A549 (cell line): ENCODE measurements around the gene ESAM.

ENCODE experiments used
- CHD2 ChIP-seq: fragments of 150-350 bp; IDR thresholded peaks from 2 replicates; pipeline ENCODE4 v1.6.1; 2014; ENCODE audit warnings: low read length; ENCODE audit not compliant: partially characterized antibody
- HDAC2 ChIP-seq: fragments of 200-600 bp; sonication (generic); IDR thresholded peaks from 2 replicates; pipeline ENCODE4 v1.6.1; 2016
- POLR2A ChIP-seq: IDR thresholded peaks from 2 replicates; pipeline ENCODE4 v1.6.1; 2012; ENCODE audit warnings: mild to moderate bottlenecking, low read length
- RAD21 ChIP-seq, 2 experiments: fragments of >200 bp in 1 of 2; sonication (Bioruptor Twin) in 1 of 2; formaldehyde crosslinking in 1 of 2; IDR thresholded peaks in 1 of 2; conservative IDR thresholded peaks in 1 of 2; 2 replicates in 1 of 2; 3 replicates in 1 of 2; pipeline ENCODE4 v1.6.1; 2012 to 2018; ENCODE audit warnings: inconsistent platforms in 1 of 2
- RCOR1 ChIP-seq: fragments of 150-350 bp; IDR thresholded peaks from 2 replicates; pipeline ENCODE4 v1.6.1; 2014; ENCODE audit warnings: antibody characterized with exemption, low read length, low read depth
- SMC3 ChIP-seq: fragments of >200 bp; sonication (Bioruptor Twin); formaldehyde crosslinking; IDR thresholded peaks from 3 replicates; pipeline ENCODE4 v1.6.1; 2018; ENCODE audit warnings: inconsistent platforms
- TF ChIP-seq, protein P1 (sequence below): fragments of >200 bp; sonication (Bioruptor Twin); formaldehyde crosslinking; IDR thresholded peaks from 3 replicates; pipeline ENCODE4 v1.5.1; 2016

DNA sequence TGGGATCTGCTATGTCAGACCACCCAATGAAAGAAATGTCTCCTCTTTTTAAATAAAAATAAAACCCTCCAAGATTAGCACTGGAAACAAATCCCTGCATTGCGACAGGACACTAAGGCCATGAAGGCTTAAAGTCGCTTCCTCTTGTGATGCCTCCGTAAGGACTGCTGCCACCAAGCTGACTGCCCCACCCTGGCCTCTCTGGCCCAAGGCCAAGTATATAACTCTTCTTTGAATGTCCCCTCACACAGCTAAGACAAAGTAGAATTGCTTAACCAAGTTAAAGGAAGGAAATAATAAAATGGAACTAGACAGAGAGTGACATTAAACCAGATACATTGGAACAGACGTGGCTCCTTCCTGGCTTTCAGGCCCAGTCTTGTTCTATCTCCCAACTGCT is 29.9 kb downstream of the ESAM start:
- TF ChIP-seq RCOR1 (no peak), SMC3 (no peak), CHD2 (no peak), POLR2A (no peak), RAD21 (conservative IDR thresholded peaks at IDR 0.05 in 1 of 2, IDR thresholded peaks at IDR 0.05 in 1 of 2) (no peak), HDAC2 (no peak)
- TF ChIP-seq, protein P1, sequence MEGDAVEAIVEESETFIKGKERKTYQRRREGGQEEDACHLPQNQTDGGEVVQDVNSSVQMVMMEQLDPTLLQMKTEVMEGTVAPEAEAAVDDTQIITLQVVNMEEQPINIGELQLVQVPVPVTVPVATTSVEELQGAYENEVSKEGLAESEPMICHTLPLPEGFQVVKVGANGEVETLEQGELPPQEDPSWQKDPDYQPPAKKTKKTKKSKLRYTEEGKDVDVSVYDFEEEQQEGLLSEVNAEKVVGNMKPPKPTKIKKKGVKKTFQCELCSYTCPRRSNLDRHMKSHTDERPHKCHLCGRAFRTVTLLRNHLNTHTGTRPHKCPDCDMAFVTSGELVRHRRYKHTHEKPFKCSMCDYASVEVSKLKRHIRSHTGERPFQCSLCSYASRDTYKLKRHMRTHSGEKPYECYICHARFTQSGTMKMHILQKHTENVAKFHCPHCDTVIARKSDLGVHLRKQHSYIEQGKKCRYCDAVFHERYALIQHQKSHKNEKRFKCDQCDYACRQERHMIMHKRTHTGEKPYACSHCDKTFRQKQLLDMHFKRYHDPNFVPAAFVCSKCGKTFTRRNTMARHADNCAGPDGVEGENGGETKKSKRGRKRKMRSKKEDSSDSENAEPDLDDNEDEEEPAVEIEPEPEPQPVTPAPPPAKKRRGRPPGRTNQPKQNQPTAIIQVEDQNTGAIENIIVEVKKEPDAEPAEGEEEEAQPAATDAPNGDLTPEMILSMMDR = no peak
